GM21515 (cell line): ENCODE data around the gene TTC12.
A peak's percentile ranks its signal among the peaks of the same experiment; 100 is the strongest.

Source experiments
- ATAC-seq: cut with Tn5 transposase; IDR thresholded peaks from one replicate; pipeline ENCODE4 v1.9.1; 2021; ENCODE audit not compliant: unreplicated experiment

Gene TTC12

DNA sequence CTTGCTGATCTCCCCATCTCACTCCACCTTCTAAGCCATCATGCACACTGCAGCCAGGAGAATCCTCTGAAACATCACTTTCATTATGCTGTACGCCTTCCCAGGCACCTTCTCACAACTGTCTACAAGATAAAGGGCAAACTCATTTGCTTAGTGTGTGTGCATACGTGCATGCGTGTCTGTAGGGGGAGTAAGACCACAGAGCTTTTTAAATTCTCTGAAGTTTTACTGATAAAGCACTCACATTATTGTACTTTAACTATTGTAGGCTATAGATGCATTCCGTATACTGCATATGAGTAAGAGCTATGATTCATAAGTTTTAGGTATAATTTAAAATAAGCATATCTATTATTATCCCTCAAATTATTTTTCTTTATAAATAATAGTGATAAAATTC is 57.9 kb downstream of the TTC12 start:
- ATAC-seq = no peak

DNA sequence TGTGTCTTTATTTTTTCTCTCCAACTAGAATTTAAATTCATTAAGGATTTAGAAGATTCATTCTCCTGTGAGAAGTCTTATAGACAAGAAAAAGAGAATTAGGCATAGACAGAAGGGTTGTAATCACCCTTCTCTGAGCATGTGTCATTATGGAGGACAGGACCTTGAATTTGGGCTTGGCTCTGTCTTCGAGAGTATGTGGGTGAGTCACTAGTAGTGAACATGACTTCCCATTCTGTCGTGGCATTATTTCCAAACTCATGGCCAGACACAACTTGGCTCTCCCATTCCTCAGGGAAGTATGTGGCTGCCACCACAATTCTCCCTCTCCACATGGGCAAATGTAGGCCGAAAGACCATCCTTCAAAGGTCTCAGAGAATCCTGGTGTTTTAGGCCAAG is 58.9 kb downstream of the TTC12 start:
- no peak for ATAC-seq

DNA sequence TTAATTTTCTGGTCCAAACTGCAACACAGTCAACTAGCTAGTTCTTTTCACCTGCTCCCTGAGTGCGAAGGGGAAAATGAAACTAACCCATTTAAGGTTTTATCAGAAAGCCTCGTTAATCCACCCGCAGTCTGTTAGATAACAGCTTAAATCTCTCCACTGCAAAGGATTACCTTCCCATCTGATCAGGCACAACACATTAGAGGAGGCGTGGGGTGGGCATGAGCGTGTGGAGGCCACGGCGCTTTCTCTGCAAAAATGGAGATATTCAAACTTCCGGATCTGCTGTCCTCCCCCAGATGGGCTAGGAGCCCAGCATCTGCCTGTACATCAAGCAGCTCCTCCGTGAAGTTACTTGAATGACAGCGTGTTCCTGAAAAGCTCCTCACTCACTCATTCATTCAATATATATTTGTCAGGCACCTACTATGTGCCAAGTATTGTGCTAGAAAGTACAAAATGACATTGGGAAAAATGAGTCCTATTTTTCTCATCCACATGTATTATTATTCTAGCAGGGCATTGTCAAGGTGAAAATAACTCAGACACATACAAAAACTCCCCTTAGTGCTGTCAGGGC is 59.7 kb downstream of the TTC12 start:
- ATAC-seq = no peak

DNA sequence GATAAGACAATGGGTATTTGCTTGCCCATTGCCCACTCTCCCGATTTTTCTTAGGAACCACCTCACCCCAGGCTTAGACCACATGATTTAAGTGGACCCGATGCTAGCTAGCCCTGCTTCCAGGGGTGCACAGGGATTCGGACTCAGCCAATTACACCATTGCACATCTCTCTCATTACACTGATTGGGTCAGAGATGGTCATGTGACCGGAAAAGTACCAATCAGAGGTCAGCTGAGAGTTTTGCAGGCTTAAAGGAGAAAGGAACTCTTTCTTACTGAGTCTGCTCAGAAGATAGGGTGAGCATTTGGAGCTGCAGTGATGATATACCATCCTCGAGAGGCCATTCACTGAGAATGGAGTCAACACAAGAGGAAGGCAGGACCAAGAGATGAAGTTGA is 61.0 kb downstream of the TTC12 start:
- no peak for ATAC-seq

DNA sequence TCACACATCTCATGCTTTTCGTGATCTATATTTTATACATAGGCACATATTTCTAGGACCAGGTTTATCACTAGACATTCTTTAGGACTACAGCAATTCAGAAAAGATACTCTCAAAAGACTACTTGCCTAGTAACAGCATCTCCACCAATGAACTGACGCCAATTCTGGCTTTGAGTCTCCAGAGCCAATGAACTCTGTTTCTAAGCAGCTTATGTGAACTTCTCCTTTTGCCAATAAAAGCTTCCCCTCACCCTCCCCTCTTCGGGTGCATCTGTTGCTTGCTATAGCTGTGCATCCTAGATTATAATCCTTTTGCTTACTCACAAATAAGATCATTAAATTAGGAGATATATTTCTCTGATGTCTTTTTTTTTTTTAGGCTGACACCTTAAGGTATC is 61.8 kb downstream of the TTC12 start:
- ATAC-seq = peak; percentile 57

DNA sequence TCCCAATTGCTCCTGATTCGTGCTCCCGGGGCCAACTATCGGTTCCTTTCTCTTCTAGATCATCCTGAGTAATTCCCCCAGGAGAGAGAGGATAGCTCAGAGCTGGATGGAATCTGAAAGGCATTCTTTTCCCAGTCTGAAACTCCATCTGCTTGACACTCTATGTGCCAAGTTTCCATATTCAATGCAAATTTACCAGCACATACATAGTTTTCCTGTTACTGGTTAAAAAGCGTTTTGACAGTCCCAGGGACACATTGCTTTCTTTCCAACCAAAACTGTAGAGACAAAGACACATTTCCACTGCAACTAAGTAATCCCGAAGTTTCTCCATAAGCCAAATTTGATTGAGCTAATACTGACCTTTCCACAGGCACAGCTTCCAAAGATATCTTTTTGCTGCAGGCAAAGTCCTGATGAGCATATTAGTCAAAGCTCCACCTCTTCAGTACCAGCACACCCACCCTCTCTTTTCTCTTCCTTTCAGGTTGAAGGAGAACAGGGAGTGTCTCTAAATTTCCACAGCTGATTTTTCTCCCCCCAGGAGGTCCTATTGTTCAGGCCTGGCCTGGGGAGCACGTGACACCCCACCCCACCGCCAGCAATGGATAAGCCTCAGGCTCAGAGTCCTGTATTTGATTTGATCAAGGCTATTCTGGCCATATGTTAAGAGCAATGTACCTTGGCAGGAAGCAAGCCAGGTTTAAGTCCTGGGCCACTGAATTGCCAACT is 63.5 kb downstream of the TTC12 start:
- no peak for ATAC-seq

DNA sequence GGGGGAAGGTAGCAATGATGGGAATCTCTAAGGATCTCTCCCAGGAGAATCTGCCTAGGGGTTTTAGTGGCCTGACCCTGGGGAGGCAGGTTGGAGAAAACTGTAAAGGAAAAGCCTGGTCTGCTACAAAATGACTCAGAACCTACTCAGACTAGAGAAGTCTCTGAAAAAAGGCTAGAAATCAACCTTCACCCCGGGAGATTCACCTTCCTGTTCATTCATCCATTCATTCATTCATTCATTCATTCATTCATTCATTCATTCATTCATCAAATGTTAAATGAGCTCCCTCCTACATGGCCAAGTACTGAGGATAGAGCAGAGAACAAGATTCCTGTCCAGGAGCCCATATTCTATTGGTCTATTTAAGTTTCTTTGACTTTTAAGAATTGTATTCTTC is 64.3 kb downstream of the TTC12 start:
- no peak for ATAC-seq

DNA sequence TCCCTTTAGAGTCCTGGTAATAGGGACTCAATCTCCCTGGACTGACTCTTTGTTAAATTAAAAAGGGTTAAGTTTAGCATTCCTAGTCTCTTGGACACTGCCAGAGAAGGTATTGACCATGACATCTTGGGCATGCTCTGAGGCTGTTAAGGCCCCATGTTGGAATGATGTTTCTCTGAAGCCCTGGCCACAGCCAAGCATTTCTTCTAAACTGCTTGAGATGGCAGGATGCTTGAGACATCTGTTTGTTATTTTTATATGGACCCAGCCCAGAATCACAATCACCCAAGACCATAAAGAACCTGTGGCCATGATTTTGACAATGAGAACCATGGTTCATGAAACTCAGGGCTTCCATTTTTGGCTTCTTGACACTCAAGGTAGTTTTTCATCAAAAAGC is 67.7 kb downstream of the TTC12 start:
- no peak for ATAC-seq

DNA sequence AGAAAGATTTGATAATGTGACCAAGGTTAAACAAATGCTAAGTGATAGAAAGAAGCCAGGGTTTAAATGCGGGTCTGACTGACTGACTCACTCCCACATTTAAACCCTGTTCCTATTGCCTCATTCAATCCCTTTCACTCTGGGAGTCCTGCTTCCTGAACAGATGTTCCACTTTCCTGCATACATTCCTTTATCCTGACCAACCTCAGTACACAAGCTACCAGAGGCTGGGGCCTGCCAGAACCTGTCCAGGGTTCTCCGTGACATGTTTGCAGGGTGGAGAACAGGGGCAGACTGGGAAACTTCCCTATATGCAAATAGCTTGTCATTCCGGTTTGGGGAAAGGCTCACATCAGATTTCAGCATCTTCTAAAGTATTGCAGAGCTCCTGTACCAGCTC is 70.2 kb downstream of the TTC12 start:
- ATAC-seq = no peak

DNA sequence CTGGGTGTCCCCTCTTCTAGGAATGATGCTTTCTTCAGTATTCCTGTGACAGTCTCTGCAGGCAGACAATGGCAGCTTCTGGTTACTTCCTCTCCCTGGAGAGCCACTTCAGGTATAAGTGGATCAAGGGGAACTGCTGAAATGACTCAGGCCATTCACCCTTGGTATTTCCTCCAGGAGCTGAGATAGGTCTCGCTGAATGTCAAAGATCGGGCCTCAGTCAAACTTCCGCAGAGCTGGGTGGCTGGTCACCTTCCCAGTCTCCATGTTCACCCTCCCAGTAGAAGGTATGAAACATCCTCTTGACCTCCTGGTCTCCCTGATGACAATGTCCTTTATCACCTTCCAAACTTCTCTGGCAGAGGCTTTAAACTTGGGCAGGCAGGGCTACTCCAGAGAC is 71.4 kb downstream of the TTC12 start:
- ATAC-seq = no peak

DNA sequence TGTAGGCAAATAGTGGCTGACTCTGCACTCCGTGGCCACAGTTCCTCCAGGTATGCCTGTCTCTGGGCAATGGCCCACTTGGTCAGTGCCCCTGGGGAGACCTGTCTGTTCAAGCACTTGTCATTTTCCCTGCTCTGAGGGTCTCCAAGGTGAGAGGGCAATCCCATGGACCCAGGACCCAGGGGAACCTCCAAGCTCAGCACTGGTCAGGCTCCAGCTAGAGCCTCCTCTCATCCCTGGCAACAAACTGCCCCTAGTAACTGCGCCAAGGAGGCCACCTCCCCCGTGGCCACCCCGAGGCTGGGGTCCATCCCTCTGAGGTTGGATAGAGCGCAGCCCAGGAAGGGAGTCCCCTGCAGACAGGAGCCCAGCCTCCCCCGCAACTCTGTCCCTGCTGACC is 72.5 kb downstream of the TTC12 start:
- ATAC-seq = no peak

DNA sequence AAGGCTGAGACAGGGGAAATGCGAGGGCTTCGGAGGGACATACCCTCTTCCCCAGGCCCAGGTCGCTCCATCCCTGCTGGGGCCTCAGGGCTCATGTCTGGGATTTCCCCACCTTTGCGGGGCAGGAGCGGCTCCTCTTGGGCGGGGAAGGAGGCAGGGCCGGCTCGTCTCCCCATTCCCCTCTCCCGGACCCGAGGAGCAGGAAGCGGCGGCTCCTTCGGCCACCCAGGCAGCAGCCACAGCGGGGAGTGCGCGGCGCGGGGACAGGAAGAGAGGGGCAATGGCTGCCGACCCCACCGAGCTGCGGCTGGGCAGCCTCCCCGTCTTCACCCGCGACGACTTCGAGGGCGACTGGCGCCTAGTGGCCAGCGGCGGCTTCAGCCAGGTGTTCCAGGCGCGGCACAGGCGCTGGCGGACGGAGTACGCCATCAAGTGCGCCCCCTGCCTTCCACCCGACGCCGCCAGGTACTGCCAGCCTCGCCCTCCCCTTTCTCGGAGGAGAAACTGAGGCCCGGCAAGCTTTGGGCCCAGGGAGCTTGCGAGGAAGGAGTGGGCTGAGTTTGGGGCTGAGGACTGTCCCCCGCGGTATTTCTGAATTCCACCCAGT is 73.3 kb downstream of the TTC12 start, which contains the start of gene ANKK1:
Gene ANKK1 (plus strand): TSS at position 175 of the 607 bp plus-strand sequence. CDS start 106 bp downstream, at position 281.
- no peak for ATAC-seq

DNA sequence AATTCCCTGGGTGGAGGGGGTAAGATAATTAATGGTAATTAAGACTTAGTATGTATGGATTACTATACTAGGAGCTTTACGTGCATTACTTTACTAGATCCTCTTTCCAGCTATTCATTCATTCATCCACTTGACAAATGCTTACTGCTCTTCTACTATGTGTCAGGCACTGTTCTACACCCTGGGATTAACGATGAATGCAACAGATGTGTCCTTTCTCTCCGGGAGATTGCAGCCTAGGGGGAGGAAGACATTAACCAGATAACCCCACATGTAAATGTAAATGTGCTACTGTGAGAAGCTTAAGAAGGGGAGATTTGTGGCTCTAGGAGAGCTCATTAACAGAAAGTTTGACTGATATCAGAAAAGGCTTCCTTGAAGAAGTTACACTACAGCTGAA is 74.9 kb downstream of the TTC12 start:
- no peak for ATAC-seq

DNA sequence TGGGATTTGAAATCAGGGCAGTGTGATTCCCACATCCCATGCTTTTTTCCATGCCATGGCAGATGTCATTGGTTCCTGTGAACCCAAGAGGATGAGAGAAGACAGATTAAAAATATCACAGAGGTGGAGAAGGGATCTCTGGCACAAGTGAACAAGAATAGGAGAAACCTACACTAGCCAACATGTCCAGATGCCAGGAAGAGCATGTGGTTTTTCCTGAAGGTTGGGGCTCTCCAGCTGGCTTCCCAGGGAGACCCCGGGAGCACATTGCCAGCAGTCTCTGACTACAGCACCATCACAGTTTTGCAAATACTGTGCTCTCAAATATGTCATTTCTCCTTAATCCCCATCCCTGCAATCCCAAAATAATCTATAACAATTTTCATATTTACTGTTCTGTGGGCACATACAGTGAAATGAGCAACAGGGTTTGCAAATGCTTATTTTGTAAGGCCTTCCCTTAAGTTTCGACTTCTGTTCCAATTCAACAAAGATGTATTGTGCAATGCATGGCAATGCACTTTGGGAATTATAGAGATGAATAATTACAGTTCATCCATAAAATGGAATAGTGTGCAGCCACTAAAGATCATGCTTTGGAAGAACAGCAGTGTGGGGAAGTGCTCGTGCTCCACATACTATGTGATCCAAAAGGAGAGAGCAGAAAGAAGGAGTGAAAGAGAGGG is 78.0 kb downstream of the TTC12 start:
- no peak for ATAC-seq

DNA sequence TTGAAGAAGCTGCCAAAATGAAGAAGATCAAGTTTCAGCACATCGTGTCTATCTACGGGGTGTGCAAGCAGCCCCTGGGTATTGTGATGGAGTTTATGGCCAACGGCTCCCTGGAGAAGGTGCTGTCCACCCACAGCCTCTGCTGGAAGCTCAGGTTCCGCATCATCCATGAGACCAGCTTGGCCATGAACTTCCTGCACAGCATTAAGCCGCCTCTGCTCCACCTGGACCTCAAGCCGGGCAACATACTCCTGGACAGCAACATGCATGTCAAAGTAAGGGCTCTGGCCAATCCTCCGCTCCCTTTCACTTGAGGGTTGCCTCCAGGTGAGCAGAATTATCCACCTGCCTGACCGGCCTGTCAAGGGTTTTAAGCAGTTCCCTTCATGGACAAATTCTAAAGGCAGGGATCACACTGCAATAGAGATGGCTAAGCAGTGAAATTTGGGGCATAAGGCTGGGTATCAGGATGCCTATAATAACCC is 79.2 kb downstream of the TTC12 start:
- no peak for ATAC-seq

DNA sequence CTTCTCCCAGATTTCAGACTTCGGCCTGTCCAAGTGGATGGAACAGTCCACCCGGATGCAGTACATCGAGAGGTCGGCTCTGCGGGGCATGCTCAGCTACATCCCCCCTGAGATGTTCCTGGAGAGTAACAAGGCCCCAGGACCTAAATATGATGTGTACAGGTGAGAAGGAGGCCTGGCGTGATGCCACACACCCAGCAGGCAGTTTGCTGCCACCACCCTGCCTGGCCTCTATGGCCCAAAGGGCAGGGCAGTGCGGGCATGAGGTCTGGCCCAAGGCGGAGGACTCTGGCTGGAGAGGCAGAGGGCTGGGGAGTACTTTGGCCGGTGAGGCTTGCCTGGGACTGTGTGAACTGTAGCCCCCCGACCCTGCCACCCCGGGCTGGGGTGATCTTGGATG is 80.5 kb downstream of the TTC12 start:
- ATAC-seq = no peak

DNA sequence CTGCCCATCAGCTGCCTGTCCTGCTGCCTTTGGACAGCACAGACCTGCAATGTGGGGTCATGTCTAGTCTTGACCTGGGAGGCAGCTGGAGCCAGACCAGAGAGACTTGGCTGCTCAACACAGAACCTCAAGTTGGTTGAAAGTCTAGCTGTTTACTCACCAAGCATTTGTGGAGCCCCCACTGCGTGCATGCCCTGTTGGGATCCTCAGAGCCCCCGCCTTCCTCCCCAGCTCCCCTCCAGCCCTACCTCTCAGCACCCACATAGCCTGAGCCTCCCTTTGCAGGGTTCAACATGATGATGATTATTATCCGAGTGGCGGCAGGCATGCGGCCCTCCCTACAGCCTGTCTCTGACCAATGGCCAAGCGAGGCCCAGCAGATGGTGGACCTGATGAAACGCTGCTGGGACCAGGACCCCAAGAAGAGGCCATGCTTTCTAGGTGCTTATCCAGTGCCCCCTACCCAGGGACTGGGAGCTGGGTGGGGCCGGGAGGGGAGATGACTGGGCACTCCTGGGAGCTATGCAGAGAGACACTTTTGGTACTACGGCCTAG is 81.5 kb downstream of the TTC12 start:
- ATAC-seq = no peak

DNA sequence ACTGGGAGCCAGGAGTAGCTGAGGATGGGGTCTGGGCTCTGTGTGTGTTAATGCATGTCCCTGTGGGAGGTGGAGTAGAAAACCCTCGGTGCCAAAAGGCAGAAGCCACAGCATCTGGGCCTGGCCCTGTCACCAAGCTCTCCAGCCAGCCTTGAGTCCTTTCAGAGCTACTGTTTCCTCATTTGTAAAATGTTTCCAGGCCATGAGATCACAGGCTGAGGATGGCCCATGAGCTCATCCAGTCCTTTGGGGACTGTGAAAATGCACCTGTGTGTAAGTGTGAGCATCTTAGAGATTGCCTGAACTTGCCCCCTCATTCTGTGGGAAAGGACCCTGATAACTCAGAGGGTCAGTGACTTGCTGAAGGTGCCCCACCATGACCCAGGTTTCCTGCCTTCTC is 82.3 kb downstream of the TTC12 start:
- ATAC-seq = no peak

DNA sequence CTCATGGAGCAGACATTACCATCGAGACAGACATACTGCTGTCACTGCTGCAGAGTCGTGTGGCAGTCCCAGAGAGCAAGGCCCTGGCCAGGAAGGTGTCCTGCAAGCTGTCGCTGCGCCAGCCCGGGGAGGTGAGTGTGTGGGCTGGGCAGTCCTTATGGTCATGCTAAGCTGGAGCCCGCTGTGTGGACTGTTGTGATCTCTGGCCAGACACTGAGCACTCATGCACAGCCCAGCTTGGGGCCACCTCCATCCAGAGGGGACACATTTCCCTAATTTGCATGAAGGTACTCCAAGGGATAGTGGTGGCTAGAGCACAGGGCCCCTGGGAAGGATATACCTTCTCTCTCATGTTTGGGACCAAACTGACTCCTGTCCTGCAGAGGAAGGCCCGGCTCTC is 82.8 kb downstream of the TTC12 start:
- ATAC-seq = no peak

DNA sequence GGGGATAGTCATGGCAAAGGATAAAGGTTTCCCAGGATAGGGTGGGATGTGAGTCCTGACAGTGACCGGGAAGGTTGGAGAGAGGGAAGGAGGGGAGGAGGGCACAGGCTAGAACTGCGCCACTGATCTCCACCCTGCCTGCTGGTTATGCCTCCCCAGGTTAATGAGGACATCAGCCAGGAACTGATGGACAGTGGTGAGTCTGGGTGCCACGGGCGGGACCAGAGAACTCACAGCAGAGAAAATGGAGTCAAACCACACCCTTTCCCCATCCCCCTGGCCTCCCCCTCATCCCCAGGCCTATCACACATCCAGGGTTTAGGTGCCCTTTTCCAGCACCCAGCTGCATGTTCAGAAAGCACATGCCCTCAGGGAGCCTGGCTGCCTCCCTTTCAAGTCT is 83.4 kb downstream of the TTC12 start:
- ATAC-seq = no peak

DNA sequence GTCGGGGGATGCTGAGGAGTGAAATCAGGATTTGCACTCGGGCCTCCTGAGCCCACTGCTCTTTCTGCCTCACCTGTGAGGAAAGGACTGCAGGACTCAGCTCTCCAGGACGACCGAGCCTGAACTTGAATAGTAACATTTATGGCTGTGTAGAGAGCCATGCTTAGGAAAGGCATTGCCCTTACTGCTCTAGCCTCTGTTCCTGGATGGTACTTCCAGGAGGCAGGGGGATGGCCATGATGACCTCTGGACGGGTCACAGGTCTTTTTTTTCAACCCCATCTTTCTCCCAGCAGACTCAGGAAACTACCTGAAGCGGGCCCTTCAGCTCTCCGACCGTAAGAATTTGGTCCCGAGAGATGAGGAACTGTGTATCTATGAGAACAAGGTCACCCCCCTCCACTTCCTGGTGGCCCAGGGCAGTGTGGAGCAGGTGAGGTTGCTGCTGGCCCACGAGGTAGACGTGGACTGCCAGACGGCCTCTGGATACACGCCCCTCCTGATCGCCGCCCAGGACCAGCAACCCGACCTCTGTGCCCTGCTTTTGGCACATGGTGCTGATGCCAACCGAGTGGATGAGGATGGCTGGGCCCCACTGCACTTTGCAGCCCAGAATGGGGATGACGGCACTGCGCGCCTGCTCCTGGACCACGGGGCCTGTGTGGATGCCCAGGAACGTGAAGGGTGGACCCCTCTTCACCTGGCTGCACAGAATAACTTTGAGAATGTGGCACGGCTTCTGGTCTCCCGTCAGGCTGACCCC is 84.5 kb downstream of the TTC12 start:
- no peak for ATAC-seq
